Activated naive CD4-positive, alpha-beta T cell treated with anti-CD3 and anti-CD28 coated beads, Interleukin-2, amount 50 U/mL, for 72 hours (primary cell): Measurements from ENCODE around the gene CSAG2. TPM values are rescaled to one million over a fixed set of nuclear protein-coding genes. Genes with fewer than 3 reads are reported as not detected.
"Not testable (repeated sequence)": the region's sequence is repeated elsewhere in the genome, so short reads cannot be mapped to it uniquely, and the experiment has no call there.

Experiments used
- ATAC-seq, 2 donors: fragments of 150-1000 bp; cut with Tn5 transposase; 2 replicates each; pipeline ENCODE4 v1.10.0; 2021; ENCODE audit warnings: mild to moderate bottlenecking in 2 of 2, moderate library complexity in 2 of 2
- DNase-seq, 2 donors: peaks; one replicate each; pipeline ENCODE4 v3.0.0; 2021 to 2022; ENCODE audit warnings: low spot score in 2 of 2
- H3K27ac Mint-ChIP-seq, 2 donors: one replicate each; pipeline ENCODE4 v1.8.0; 2022; ENCODE audit warnings: mild to moderate bottlenecking in 2 of 2, mixed read lengths in 2 of 2
- H3K36me3 Mint-ChIP-seq, 2 donors: one replicate each; pipeline ENCODE4 v1.8.0; 2022; ENCODE audit warnings: mixed read lengths in 2 of 2
- H3K9me3 Mint-ChIP-seq, 2 donors: one replicate each; pipeline ENCODE4 v1.8.0; 2022; ENCODE audit warnings: mixed read lengths in 2 of 2
- total RNA-seq, 2 donors: library from RNA; stranded (reverse); gene quantifications; one replicate each; pipeline ENCODE4 v1.2.3, GENCODE V29; 2022

Gene CSAG2
- total RNA-seq, 2 donors from 2014 or later, result not detected

DNA sequence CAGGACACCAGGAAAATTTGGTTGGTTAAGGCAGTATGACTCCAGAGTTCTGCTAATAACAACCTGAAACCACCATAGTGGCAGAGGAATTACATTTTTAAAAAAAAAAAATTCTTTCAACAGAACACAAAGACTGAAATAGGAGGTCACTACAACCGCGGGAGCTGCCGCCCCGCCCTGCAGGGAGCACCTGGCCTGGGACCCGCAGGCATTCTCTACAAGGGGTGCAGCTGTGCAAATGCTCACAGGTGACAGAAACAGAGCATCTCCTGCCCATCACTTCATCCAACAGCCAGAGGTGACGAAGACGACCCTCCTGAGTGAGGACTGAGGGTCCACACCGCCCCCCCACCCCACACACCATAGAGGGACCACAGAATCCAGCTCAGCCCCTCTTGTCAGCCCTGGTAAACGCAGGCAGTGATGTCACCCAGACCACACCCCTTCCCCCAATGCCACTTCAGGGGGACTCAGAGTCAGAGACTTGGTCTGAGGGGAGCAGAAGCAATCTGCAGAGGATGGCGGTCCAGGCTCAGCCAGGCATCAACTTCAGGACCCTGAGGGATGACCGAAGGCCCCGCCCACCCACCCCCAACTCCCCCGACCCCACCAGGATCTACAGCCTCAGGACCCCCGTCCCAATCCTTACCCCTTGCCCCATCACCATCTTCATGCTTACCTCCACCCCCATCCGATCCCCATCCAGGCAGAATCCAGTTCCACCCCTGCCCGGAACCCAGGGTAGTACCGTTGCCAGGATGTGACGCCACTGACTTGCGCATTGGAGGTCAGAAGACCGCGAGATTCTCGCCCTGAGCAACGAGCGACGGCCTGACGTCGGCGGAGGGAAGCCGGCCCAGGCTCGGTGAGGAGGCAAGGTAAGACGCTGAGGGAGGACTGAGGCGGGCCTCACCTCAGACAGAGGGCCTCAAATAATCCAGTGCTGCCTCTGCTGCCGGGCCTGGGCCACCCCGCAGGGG, 10.8 kb downstream of the CSAG2 start, which contains the start of gene MAGEA3:
Gene MAGEA3 (plus strand): TSS at position 843 of the 980 bp plus-strand sequence. CDS start 2,039 bp downstream, outside the sequence.
- not testable (repeated sequence) for DNase-seq, H3K27ac Mint-ChIP-seq, ATAC-seq, H3K36me3 Mint-ChIP-seq, H3K9me3 Mint-ChIP-seq

DNA sequence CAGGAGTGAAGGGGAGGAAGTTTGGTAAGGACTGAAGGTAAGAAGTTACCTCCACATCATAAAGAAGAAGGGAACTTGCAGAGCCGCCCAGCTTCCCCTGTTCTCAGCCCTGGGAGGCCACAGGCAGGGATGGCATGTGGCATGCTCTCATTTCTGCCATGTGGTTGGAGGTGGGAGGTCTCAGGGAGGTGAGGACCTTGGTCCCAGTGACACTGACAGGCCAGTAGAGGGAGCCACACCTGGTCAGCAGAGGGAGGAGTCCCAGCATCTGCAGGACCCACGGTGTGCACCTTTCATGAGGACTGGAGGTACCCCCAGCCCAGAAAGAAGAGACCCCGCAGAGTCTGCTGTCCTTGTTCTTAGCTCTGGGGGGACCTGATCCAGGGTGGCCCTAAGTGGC, 28.1 kb downstream of the CSAG2 start:
- not testable (repeated sequence) for DNase-seq, H3K9me3 Mint-ChIP-seq, H3K36me3 Mint-ChIP-seq, H3K27ac Mint-ChIP-seq
- ATAC-seq, result peak; percentile 36 to 72

DNA sequence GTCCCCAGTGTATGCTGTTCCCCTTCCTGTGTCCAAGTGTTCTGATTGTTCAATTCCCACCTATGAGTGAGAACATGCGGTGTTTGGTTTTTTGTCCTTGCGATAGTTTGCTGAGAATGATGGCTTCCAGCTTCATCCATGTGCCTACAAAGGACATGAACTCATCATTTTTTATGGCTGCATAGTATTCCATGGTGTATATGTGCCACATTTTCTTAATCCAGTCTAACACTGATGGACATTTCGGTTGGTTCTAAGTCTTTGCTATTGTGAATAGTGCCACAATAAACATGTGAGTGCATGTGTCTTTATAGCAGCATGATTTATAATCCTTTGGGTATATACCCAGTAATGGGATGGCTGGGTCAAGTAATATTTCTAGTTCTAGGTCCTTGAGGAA, 34.4 kb downstream of the CSAG2 start:
- H3K36me3 Mint-ChIP-seq, H3K27ac Mint-ChIP-seq, H3K9me3 Mint-ChIP-seq, ATAC-seq, DNase-seq: not testable (repeated sequence)

DNA sequence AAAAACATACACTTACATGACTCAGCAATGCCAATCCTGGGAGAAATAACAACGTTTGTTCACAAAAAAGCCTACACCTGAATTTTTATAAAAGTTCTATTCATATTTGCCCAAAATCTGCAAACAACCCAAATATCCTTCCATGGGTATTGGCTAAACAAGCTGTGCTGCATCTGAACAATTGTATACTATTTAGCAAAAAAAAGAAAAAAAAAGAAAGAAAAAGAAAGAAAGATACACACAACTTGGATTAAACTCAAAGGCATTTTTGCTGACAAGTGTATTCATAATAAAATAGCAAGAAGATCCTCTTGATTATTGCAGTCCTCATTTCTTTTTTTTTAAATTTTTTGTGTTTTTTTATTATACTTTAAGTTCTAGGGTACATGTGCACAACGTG, 34.9 kb downstream of the CSAG2 start:
- ATAC-seq (no peak), DNase-seq (no peak)
- Mint-ChIP-seq H3K9me3 (no peaks in the 10 kb centered on the region), H3K27ac (no peak overlapping the region), H3K36me3 (no peaks in the 10 kb centered on the region)

DNA sequence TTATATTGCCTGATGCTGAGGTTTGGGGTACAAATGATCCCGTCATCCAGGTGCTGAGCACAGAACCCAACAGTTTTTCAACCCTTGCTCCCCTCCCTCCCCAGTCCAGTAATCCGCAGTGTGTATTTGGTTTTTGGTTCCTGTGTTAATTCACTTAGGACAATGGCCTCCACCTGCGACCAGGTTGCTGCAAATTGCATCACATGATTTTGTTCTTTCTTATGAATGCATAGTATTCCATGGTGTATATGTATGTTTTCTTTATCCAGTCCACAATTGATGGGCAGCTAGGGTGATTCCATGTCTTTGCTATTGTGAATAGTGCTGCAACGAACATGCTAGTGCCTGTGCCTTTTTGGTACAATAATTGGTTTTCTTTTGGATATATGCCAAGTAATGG, 46.0 kb downstream of the CSAG2 start:
- DNase-seq, result no peak
- Mint-ChIP-seq H3K9me3 (peaks cover 4% of the 10 kb centered on the region in 2 donors), H3K27ac (no peak overlapping the region), H3K36me3 (no peaks in the 10 kb centered on the region)
- ATAC-seq, result no peak

DNA sequence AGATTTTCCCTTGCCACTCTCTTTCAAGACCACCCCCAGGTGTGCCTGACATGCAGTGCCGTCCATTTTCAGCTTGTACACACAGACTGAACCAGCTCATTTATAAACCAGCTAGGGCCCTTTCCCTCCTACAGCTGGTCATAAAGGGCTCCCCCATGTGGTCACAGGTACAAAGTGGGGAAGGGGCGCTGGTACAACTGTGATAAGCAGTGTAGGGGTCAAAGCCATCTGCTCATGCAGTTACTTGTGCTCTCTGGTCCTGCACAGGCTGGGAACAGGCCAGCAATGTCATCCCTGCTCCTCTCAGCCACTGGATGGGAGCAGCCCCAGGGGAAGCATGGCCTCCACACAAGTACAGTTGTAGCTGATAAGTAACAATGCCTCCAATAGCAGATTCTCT, 50.8 kb downstream of the CSAG2 start:
- ATAC-seq (no peak), DNase-seq (no peak)
- no peaks in the 10 kb centered on the region for H3K36me3 Mint-ChIP-seq
- no peak overlapping the region for H3K27ac Mint-ChIP-seq
- H3K9me3 Mint-ChIP-seq, result no peaks in the 10 kb centered on the region

Other genes starting within 250 kb of the CSAG2 start
- gene GABRQ, start 71.4 kb downstream of the CSAG2 start, total RNA-seq, result under 1 TPM in 1 of 2 donors, not detected in 1; 0.10 TPM
- gene MAGEA3, start 10.5 kb downstream of the CSAG2 start, total RNA-seq, result not detected
- gene MAGEA2B, start 5.4 kb upstream of the CSAG2 start, total RNA-seq, result not detected
- gene CSAG1, start 24.4 kb upstream of the CSAG2 start, total RNA-seq, result not detected
- gene MAGEA12, start 24.5 kb upstream of the CSAG2 start, total RNA-seq, result not detected
- not detected for gene MAGEA2, start 44.6 kb upstream of the CSAG2 start, total RNA-seq
- gene CSAG3, start 49.9 kb upstream of the CSAG2 start, total RNA-seq, result not detected
- gene MAGEA6, start 60.4 kb upstream of the CSAG2 start, total RNA-seq, result not detected
- gene CETN2, start 121.5 kb upstream of the CSAG2 start, total RNA-seq, result 1 to 10 TPM; 7.4 to 9.4 TPM
- gene NSDHL, start 121.8 kb upstream of the CSAG2 start, total RNA-seq, result 10 to 100 TPM; 11.7 to 18.0 TPM
- 1 to 10 TPM; 2.0 to 2.3 TPM for gene ZNF185, start 188.8 kb upstream of the CSAG2 start, total RNA-seq